Liver (tissue), 3 donors: ENCODE data around the gene STMN1.

Source experiments
- ATF3 ChIP-seq: IDR thresholded peaks from 2 replicates; pipeline ENCODE4 v1.6.1; 2016; ENCODE audit warnings: antibody characterized with exemption
- CTCF ChIP-seq: fragments of 150-350 bp; IDR thresholded peaks from 2 replicates; pipeline ENCODE4 v1.5.1; 2017; ENCODE audit warnings: improper control_type of control experiment, low read depth, low read length; ENCODE audit not compliant: missing input control
- HNF4G ChIP-seq: IDR thresholded peaks from 2 replicates; pipeline ENCODE4 v1.6.1; 2016; ENCODE audit warnings: antibody characterized with exemption
- JUND ChIP-seq, 2 donors: IDR thresholded peaks; 2 replicates each; pipeline ENCODE4 v1.6.1; 2016; ENCODE audit warnings: antibody characterized with exemption in 2 of 2
- MAX ChIP-seq: IDR thresholded peaks from 2 replicates; pipeline ENCODE4 v1.6.1; 2016; ENCODE audit warnings: antibody characterized with exemption
- RAD21 ChIP-seq, 2 donors: IDR thresholded peaks; 2 replicates each; pipeline ENCODE4 v1.6.1; 2016; ENCODE audit warnings: antibody characterized with exemption in 2 of 2, mild to moderate bottlenecking in 2 of 2
- RXRA ChIP-seq, 2 donors: IDR thresholded peaks; 2 replicates each; pipeline ENCODE4 v1.6.1; 2017 to 2018; ENCODE audit warnings: antibody characterized with exemption in 2 of 2, mild to moderate bottlenecking in 1 of 2
- YY1 ChIP-seq: IDR thresholded peaks from 2 replicates; pipeline ENCODE4 v1.6.1; 2016; ENCODE audit warnings: antibody characterized with exemption, mild to moderate bottlenecking
- TF ChIP-seq, protein P1 (sequence below): IDR thresholded peaks from 2 replicates; pipeline ENCODE4 v1.6.1; 2016; ENCODE audit warnings: antibody characterized with exemption
- TF ChIP-seq, protein P2 (sequence below): IDR thresholded peaks from 2 replicates; pipeline ENCODE4 v1.6.1; 2016; ENCODE audit warnings: antibody characterized with exemption, mild to moderate bottlenecking
- donor health status: healthy.
- donor health status: healthy.

- TF ChIP-seq RAD21 (IDR thresholded peaks at IDR 0.05) (no peak), CTCF (no peak), RXRA (IDR thresholded peaks at IDR 0.05) (no peak), YY1 (no peak), HNF4G (no peak), JUND (IDR thresholded peaks at IDR 0.05) (no peak), ATF3 (no peak), MAX (no peak)
- TF ChIP-seq, protein P1, sequence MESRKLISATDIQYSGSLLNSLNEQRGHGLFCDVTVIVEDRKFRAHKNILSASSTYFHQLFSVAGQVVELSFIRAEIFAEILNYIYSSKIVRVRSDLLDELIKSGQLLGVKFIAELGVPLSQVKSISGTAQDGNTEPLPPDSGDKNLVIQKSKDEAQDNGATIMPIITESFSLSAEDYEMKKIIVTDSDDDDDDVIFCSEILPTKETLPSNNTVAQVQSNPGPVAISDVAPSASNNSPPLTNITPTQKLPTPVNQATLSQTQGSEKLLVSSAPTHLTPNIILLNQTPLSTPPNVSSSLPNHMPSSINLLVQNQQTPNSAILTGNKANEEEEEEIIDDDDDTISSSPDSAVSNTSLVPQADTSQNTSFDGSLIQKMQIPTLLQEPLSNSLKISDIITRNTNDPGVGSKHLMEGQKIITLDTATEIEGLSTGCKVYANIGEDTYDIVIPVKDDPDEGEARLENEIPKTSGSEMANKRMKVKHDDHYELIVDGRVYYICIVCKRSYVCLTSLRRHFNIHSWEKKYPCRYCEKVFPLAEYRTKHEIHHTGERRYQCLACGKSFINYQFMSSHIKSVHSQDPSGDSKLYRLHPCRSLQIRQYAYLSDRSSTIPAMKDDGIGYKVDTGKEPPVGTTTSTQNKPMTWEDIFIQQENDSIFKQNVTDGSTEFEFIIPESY = no peak
- TF ChIP-seq, protein P2, sequence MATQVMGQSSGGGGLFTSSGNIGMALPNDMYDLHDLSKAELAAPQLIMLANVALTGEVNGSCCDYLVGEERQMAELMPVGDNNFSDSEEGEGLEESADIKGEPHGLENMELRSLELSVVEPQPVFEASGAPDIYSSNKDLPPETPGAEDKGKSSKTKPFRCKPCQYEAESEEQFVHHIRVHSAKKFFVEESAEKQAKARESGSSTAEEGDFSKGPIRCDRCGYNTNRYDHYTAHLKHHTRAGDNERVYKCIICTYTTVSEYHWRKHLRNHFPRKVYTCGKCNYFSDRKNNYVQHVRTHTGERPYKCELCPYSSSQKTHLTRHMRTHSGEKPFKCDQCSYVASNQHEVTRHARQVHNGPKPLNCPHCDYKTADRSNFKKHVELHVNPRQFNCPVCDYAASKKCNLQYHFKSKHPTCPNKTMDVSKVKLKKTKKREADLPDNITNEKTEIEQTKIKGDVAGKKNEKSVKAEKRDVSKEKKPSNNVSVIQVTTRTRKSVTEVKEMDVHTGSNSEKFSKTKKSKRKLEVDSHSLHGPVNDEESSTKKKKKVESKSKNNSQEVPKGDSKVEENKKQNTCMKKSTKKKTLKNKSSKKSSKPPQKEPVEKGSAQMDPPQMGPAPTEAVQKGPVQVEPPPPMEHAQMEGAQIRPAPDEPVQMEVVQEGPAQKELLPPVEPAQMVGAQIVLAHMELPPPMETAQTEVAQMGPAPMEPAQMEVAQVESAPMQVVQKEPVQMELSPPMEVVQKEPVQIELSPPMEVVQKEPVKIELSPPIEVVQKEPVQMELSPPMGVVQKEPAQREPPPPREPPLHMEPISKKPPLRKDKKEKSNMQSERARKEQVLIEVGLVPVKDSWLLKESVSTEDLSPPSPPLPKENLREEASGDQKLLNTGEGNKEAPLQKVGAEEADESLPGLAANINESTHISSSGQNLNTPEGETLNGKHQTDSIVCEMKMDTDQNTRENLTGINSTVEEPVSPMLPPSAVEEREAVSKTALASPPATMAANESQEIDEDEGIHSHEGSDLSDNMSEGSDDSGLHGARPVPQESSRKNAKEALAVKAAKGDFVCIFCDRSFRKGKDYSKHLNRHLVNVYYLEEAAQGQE = no peak
Observed at GRCh38 chr1:25861316-25862286, 44.6 kb downstream of the STMN1 start.
